Stimulated activated CD8-positive, alpha-beta memory T cell treated with anti-CD3 and anti-CD28 coated beads, Interleukin-4, amount 100 ng/mL, for 24 hours (primary cell): ENCODE results near the gene IARS2.
"Not testable (repeated sequence)": the region's sequence is repeated elsewhere in the genome, so short reads cannot be mapped to it uniquely, and the experiment has no call there.

Experiments used
- DNase-seq: peaks from one replicate; pipeline ENCODE4 v3.0.0-alpha.2; 2020; ENCODE audit warnings: low read depth

IARS2 gene

DNA sequence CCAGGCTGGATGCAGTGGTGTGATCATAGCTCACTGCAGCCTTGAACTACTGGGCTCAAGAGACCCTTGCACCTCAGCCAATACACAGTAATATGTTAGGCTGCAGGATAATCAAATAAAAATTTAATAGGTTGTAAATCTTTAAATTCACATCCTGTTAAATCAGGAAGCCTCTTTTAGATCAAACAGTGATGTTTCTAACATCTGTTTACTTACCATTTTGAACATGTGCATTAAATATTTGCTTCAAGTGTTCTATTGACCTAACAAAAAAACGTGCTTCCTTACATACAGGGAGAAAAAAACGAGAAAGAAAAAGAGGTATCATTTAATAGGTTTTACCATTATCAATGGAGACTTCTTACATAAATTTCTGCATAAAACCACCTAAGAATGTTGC is 70.6 kb downstream of the IARS2 start:
- no peak for DNase-seq

DNA sequence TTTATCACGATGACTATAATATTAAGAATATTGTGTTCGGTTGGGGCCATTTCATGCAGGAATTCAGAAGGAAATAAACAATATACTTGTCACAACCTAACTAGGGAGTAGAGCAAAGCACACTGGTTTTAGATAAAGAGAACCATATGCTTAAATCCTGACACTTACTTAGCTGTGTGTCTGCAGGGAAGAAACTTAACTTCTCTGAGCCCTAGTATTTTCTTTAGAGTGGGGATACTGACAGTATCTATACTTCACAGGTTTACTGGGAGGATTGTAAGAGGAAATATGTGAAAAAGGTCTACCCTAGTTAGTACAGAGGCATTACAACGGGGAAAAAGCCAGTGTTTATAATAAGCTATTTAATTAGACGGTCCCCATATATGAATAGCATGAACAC is 72.9 kb downstream of the IARS2 start:
- no peak for DNase-seq

DNA sequence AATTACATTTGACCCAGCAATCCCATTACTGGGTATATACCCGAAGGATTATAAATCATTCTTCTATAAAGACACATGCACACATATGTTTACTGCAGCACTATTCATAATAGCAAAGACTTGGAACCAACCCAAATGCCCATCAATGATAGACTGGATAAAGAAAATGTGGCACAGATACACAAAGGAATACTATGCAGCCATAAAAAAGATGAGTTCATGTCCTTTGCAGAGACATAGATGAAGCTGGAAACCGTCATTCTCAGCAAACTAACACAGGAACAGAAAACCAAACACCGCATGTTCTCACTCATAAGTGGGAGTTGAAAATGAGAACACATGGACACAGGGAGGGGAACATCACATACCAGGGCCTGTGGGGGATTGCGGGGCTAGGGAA is 76.0 kb downstream of the IARS2 start:
- not testable (repeated sequence) for DNase-seq

DNA sequence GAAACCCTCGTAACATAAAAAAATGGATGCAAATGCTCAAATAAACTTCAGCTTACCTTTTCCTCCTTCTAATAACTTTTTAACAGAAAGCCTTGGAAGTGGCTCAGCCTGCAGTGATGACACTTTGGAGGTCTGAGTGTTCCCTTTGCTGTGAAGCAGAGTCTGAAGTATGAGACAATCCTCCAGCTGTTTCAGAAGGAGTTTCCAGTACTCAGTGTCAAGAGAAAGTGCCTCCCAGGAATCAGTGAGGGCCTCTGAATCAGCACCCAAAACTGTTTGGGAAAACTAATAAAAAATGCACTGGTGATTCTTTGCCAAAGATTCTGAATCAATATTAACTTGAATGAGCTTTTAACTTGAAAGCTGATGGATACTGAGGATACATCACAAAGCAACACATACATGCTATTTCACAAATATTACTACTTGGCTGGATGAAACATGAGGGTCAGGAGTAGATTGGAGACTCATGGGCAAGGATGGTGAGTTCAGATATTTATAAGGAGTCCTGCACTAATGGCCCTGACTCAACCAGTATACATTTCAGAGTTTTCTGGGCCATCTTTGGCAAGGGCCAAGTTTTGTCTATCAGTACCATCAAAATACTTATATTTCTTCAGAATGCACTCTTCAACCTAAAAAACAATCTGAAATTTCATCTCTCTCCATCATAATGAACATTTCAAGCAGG is 77.0 kb downstream of the IARS2 start:
- DNase-seq, result no peak

DNA sequence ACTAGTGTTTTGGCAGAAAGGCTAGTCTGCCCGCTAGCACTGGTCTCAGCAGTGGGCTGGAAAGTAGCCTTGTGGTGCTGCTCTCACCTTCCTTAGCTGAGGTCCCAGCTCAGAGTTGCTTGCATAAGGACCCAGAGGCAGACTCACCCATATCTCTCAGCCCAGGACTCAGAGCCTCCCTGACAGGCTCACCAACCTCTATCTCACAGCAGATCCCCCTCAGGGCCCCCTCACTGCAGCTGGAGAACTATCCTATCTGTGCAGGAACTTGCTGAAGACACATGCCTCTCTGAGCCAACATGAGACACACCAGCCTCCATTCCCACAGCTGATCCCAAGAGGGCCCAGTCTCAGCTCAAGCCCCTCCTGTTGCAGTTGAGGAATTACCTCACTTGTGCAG is 82.6 kb downstream of the IARS2 start:
- DNase-seq, result no peak

DNA sequence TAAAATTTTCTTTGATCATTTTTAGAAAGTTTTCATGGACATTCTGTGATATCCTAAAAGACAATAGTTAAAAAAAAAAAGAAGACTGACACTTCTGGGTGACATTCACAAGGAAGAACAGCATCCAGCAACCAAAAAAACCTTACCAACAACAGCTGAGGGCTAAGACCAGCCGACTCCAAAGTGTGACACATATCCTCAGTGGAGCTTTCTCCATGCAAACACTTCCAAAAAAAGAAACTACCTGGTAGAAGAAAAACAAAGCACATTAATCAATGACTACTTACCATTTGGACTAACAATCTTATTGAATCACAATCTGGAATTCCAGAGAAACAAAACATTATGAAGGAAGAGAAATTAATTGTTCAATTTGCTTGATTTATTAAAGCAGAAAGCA is 88.2 kb downstream of the IARS2 start:
- no peak for DNase-seq

DNA sequence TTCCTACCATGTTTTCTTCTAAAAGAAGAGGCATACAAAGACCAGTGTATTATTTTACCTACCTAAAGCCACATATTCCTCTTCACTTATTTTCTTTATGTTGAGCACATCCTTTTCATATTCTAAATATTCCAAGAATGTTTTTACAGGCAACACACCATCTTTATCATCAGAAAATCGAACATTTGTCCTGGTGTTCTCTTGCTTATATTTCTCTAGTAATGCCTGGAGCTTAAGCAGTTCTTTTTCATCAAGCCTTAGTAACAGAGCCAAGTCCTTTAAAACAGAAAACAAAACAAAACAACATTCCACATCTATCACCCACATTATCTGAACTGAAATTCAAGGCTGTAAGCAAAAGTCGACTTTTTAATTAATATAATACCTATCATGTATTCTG is 88.7 kb downstream of the IARS2 start:
- no peak for DNase-seq

DNA sequence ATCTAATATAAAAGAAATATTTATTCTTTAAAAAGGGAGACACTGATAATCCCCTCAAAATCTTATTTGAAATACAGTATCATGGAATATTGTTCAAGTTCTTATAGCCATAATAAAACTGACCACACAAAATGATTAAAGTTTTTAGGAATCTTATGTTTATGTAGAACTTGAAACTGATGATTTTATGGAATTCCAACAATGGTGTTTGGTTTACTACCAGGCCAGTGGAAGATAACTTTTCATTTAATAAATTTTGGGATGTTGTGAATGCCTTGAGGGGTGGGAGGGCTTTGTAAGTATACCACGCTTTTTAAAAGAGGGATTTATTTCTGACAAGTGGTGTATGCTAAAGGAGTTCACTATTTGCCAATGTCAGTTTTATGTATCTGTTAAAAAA is 90.6 kb downstream of the IARS2 start:
- DNase-seq, result no peak

DNA sequence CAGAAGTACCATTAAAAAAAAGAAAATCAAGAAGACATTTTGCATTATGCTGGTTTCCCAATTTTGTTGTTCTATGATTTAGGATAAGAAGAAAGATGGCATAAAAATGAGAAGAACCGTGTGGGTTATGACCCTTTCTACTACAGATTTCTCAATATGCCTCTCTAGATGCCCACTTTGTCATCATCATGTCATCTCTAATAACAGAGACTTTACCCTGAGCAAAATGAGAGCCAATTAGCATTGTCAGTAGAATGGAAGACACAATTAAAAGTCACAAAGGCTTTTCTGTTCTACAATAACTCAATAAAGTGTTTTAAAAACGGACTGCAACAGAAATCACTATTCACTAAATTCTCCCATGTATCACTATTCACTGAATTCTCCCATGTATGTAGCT is 92.8 kb downstream of the IARS2 start:
- no peak for DNase-seq

DNA sequence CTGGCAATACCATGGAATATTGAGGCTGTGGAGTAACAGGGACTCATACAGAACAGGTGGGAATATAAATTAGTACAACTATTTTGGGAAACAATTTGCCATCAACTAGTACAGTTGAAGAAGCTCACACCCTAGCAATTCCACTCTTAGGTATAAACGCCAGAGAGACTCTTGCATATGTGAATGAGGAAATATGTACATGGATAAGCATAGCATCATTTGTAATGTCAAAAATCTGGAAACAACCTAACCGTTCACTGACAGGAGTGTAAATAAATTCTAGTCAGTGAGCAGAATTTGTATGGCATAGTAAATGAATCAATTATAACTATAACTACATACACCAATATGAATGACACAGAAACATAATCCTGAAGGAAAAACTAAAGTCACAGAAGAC is 94.6 kb downstream of the IARS2 start:
- DNase-seq, result no peak

DNA sequence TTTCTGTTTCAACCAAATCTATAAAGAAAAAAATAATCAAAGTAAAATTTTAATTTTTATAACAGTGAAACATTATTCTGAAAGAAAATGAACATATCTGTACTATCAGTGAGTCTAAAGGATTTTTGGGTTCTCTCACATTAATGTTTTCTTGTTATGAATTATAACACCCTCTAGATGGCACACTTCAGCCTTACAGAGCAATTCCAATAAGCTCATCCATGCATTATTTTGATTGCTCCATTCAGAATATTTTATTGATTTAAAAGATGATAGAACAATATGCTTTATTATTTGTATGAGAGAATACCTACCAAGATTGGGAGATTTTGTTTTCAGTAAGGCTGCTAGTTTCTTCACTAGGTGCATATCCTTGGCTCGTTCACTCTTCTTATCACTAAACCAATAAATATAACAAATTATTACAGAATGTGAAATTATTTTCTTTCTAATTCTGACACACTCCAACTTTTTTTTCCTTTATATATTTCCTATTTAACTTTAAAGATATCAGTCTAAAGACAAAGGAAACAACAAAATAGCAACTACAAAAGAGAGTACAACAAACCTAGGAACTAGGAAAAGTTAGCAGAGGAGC is 95.9 kb downstream of the IARS2 start:
- no peak for DNase-seq

DNA sequence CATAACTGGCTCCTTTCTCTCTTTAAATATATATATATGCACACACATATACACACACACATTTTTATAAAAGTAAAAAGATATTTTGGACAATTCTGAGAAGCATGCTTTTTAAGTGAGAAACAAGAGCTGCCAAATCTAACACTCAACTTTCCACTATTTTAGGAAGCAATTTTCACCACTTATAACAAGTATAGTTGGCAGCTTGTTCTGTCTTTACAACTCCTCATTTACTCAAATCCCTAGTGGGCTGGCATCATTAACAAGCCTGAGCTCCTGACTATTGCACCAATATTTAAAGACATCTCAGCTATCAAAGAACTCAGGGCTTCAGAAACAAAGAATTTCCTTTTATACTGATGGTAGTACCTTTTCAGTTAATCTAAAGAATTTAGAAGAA is 101.8 kb downstream of the IARS2 start:
- DNase-seq, result no peak
